Epithelial cell of esophagus (primary cell): Measurements from ENCODE around the gene C20orf141.

Experiments
- DNase-seq: peaks from one replicate; pipeline ENCODE4 v3.0.0; 2010; ENCODE audit warnings: low read depth
- H3K4me3 ChIP-seq: 2 replicates; pipeline ENCODE4 v1.5.1; 2011; ENCODE audit warnings: mild to moderate bottlenecking, low read length, control low read depth
- CTCF ChIP-seq: IDR thresholded peaks from 2 replicates; pipeline ENCODE4 v1.5.1; 2011; ENCODE audit warnings: low read depth, mild to moderate bottlenecking, low read length, control low read depth, inconsistent platforms; ENCODE audit not compliant: insufficient read depth; ENCODE audit errors: missing control alignments

Gene C20orf141

GRCh38 chr20:2815242-2815900 is 584 bp downstream of the C20orf141 start:
- no peak for DNase-seq
- no peak overlapping the region for H3K4me3 ChIP-seq
- no peak for TF ChIP-seq CTCF

- DNase-seq, result no peak
- H3K4me3 ChIP-seq, result no peak within 1 kb of the TSS
- no peak for TF ChIP-seq CTCF
These were observed 1.3 kb downstream of the C20orf141 start, which contains the start of gene TMEM239 for GRCh38 chr20:2816030-2816582. Gene TMEM239 (plus strand): TSS chr20:2816364. CDS start chr20:2816555, 191 bp downstream.

- no peak for TF ChIP-seq CTCF
- DNase-seq, result no peak
These were observed 2.0 kb downstream of the C20orf141 start for GRCh38 chr20:2816583-2817340.

GRCh38 chr20:2817341-2817726 is 2.5 kb downstream of the C20orf141 start:
- TF ChIP-seq CTCF, result no peak
- DNase-seq, result no peak
- no peak overlapping the region for H3K4me3 ChIP-seq

More at GRCh38 chr20:2816583-2817340, 2.0 kb downstream of the C20orf141 start:
- H3K4me3 ChIP-seq, result no peak overlapping the region

GRCh38 chr20:2817891-2818595 is 3.3 kb downstream of the C20orf141 start:
- H3K4me3 ChIP-seq, result no peak overlapping the region
- no peak for TF ChIP-seq CTCF
- no peak for DNase-seq

GRCh38 chr20:2820084-2820895 is 5.5 kb downstream of the C20orf141 start:
- H3K4me3 ChIP-seq, result no peak overlapping the region
- DNase-seq, result no peak
- TF ChIP-seq CTCF, result no peak
